ENCODE data around the gene WDSUB1.

The WDSUB1 gene

DNA sequence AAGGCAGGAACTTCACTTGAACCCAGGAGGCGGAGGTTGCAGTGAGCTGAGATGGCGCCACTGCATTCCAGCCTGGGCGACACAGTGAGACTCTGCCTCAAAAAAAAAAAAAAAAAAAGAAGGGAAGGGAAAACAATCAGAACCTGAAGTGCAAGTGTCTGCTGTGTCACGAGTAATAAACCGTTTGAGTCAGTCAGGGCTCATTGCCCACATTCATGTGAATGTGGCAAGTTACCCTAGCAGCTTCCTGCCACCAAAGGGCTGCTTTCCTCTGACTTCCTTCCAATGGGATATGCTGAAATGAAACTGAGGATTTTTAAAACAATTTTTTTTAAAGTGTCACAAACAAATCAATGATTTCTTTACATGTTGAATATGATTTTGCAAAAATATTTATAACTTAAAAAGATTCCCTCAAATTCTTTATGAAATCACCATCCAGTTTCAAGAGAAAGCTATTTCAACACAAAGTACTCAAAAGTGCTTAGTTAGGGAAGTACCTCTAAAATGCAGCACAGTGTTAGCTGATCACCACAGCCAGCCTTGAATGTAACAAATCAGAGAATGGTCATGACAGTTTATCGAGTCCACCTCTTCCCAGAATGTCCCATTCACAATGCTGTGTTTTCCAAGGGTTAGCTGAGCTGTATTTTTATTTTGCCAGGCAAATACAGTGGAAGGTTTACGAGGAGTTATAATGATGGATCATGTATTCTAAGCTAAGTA is 36.4 kb downstream of the WDSUB1 start:
- DNase-seq (ENCODE audit: insufficient read length, low spot score) (peak; percentile 52), FAIRE-seq (peak; percentile 97)
- TF ChIP-seq POLR2A (IDR thresholded peaks at IDR 0.05; ENCODE audit: low read depth, low read length): no peak

DNA sequence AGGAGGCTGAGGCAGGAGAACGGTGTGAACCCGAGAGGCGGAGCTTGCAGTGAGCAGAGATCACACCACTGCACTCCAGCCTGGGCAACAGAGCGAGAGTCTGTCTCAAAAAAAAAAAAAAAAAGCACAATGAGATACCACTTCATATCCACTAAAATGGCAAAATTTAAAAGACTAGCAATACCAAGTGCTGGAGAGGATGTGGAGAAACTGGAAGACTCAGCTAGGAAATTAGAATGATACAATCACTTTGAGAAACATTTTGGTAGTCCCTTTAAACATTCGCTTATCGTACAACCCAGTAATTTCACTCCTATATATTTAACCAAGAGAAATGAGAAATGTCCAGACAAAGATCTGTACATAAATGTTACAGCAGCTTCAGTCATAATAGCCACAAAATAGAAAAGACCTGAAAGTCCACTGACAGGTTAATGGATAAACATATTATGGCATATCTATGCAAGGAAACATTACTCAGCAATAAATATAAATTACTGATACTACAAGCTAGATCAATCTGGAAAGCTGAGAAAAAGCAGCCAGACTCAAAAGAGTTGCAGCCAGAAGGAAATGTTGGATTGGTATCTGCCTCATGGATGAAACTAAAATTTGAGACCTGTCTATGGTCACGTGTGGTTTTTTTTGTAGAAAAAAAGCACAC is 40.0 kb downstream of the WDSUB1 start:
- no peak for DNase-seq (ENCODE audit: insufficient read length, low spot score)
- no peak for FAIRE-seq
- TF ChIP-seq POLR2A (IDR thresholded peaks at IDR 0.05; ENCODE audit: low read depth, low read length): no peak

DNA sequence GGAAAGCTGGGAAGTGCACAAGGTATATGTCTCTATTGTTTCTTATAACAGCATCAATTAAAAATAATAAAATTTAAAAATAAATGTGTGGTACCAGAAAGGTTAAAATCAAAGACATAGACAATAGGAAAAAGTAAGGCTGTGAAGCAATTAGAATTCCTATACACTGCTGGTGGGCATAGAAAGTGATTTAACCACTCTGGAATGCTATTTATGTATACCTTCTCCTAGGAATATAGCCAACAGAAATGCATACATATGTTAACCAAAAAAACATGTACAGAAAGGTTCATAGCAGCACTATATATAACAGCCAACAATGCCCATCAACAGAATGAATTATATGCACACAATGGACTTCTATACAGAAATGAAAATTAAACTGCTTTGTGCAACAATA is 43.0 kb downstream of the WDSUB1 start:
- no peak for FAIRE-seq
- TF ChIP-seq POLR2A (IDR thresholded peaks at IDR 0.05; ENCODE audit: low read depth, low read length): no peak
- DNase-seq (ENCODE audit: insufficient read length, low spot score): no peak

DNA sequence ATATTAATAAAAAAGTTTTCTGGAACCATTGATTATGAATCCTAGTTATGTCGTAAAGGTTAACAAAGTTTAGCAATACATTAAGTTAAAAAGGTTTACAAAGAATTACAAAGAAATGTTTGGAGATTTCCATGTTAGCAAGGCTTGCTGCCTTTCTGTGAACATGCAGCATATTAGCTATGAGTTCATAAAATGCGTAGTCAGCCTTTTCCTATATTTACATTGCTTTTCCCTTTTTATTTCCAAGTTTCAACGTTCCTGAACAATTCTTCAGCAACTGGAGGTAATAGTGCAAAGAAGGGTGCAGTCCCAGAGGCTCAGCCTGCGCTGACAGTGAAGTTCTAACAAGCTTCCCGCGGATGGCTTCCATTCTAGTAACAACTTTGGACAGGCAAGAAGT is 51.6 kb downstream of the WDSUB1 start:
- no peak for DNase-seq (ENCODE audit: insufficient read length, low spot score)
- no peak for TF ChIP-seq POLR2A (IDR thresholded peaks at IDR 0.05; ENCODE audit: low read depth, low read length)
- no peak for FAIRE-seq

DNA sequence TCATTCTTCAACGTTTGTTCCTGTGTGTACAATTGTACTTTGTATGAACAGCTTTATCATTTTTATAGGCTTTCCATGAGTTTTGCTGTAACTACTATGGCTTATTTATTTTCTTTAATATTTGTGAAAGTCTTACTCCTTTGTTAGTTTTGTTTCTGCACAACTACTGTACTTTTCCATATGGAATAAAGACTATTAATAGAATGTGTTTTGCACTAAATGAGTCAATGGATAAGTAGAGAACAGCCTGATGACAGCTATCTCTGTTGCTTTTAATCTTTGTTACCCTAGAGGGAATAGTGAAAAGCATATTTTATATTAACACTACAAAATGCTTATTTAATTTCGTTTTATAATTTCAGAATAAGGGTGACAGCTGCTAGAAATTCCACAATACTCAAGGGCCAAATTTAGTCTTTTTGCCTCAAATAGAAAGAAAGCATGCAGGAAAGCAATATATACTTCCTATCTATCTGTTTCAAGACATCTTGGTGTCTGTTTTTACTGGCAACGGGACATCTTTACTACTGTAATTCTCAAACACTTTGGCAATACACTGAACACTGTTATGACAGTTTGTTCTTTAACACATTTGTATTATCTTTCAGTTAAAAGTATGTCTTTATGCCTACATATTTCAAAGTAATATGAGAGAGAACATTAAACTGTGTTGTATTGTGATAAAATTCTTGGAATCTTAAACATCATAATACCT is 53.9 kb downstream of the WDSUB1 start:
- DNase-seq (ENCODE audit: insufficient read length, low spot score) (no peak), FAIRE-seq (no peak)
- TF ChIP-seq POLR2A (IDR thresholded peaks at IDR 0.05; ENCODE audit: low read depth, low read length): no peak

DNA sequence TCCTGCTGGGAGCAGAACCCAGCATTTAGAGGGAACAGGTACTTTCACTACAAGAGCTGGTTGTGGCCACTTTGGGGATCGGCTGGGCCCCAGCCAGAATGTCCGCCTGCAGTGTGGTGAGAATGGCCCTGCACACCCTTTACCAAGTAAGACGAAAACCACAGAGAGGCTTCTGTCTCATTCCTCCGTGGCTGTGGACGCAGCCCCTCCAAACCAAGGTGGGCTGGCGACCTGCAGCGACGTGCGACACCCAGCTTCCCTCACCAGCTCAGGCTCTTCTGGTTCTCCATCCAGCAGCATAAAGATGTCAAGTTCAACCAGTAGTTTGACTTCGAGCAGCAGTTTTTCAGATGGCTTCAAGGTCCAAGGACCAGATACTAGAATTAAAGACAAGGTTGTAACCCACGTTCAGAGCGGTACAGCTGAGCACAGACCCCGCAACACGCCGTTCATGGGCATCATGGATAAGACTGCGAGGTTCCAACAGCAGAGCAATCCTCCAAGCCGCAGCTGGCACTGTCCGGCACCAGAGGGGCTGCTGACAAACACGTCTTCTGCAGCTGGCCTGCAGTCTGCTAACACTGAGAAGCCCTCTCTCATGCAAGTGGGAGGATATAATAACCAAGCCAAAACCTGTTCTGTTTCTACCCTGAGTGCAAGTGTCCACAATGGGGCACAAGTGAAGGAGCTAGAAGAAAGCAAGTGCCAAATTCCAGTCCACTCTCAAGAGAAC is 56.2 kb downstream of the WDSUB1 start:
- FAIRE-seq: no peak
- TF ChIP-seq POLR2A (IDR thresholded peaks at IDR 0.05; ENCODE audit: low read depth, low read length): no peak

DNA sequence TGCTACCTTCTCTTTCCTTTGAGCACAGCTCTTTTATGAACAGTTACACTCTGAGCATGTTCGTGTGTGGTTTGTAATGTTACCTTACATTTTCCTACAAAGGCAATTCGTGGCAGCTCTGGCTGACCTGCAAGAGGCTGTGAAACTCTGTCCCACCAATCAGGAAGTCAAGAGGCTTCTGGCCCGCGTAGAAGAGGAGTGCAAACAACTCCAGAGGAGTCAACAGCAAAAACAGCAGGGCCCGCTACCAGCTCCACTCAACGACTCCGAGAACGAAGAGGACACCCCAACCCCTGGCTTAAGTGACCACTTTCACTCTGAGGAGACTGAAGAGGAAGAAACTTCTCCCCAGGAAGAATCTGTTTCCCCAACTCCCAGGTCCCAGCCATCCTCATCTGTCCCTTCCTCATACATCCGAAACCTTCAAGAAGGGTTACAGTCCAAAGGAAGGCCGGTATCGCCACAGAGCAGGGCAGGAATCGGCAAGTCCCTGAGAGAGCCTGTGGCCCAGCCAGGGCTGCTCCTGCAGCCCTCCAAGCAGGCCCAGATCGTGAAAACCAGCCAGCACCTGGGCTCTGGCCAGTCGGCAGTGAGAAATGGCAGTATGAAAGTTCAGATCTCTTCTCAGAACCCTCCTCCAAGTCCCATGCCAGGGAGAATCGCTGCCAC is 56.9 kb downstream of the WDSUB1 start:
- no peak for TF ChIP-seq POLR2A (IDR thresholded peaks at IDR 0.05; ENCODE audit: low read depth, low read length)
- DNase-seq (ENCODE audit: insufficient read length, low spot score): no peak
- no peak for FAIRE-seq

More for the DNA sequence above, 56.2 kb downstream of the WDSUB1 start:
- no peak for DNase-seq (ENCODE audit: insufficient read length, low spot score)

DNA sequence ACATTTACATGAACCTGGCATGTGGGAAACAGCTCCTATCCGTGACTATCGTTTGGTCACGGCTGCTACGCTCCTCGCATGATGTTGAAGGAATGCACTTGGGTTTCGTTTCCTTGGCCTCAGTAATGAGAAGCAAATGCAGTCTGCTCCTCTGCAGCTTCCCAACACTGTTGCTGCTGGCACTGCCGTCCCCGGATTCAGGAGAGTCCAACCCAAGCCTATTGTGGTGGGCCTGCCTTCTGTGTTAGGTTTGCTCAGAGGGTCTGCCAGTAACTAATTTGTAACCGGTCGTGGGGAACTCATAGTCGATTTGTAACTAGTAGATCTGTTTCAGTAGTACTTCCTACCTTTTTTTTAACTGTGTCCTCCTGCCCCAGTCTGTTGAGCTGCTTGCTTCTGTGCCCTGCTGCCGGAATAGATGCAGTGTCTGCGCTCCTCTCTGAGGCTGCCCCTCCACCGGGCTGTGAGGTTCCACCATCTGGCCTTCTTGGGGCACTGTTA is 58.4 kb downstream of the WDSUB1 start:
- no peak for DNase-seq (ENCODE audit: insufficient read length, low spot score)
- no peak for TF ChIP-seq POLR2A (IDR thresholded peaks at IDR 0.05; ENCODE audit: low read depth, low read length)
- FAIRE-seq: no peak

DNA sequence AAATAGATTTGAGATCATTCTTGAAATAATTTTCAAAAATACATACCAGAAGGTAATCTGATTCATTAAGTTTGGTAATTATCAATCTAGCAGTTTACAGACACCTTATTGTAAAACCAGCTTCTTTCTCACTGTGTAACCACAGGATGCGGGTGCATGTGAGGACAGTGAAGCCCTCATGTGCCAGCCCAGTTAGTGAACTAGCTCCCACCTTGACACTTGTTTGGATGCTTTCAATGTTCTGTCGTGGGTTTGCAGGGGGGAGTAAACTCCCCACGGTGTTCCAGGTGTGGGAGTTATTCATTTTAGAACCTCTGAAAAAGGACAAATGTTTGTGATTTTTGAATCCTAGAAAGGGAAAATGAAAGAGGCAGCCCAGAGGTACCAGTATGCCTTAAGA is 59.0 kb downstream of the WDSUB1 start:
- no peak for DNase-seq (ENCODE audit: insufficient read length, low spot score)
- no peak for TF ChIP-seq POLR2A (IDR thresholded peaks at IDR 0.05; ENCODE audit: low read depth, low read length)
- no peak for FAIRE-seq

DNA sequence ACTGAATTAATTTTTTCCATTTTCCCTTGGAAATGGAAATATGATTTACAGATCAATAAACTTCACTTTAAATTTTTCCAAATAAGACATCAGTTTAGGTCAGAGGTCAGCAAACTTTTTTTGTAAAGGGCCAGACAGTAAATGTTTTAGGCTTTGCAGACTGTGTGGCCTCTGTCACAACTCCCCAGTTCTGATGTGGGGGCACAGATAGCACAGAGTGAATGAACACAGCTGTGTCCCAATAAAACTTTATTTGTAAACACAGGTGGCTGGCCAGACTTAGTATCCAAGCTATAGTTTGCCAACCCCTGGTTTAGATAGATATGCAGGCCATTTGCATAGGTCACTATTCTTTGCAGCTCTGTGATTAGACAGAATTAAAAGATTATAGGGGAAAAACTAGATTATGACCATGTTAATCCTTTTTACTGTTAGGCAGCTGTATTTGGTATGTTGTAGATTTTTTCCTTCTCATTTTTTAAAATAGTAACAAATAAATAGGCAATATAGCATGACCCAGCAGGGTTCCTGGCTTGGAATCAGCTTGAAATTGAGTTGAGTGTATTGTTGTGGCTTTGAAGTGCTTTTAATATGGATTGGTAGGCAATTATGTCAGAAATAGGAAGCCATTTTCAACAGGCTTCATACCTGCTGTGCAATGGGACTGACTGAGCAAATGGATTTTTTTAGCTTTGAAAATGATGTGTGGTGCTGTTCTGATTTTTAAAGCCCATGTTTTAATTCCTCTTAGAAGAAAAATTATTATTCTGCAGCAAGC is 59.7 kb downstream of the WDSUB1 start:
- DNase-seq (ENCODE audit: insufficient read length, low spot score) (no peak), FAIRE-seq (no peak)
- TF ChIP-seq POLR2A (IDR thresholded peaks at IDR 0.05; ENCODE audit: low read depth, low read length): no peak

DNA sequence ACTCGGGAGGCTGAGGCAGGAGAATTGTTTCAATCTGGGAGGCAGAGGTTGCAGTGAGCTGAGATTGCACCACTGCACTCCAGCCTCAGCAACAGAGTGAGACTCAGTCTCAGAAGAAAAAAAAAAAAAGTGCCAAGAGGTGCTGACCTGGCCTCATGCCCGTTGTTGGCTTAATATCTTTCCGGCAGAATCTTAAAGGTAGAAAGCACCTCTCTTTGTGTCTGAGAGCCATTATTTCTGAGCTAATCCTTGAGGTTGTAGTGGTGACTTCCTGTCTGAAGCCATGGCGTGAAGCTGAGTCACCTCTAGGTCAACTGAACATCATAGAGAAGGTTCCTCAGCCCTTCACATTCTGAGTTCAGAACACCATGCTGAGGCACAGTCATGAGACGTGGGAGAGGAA is 60.4 kb downstream of the WDSUB1 start:
- peak; percentile 47 for DNase-seq (ENCODE audit: insufficient read length, low spot score)
- no peak for FAIRE-seq
- no peak for TF ChIP-seq POLR2A (IDR thresholded peaks at IDR 0.05; ENCODE audit: low read depth, low read length)

All from H54 (cell line).